Panc1 (cell line): ENCODE measurements around the gene LCN6. TPM values are rescaled to one million over a fixed set of nuclear protein-coding genes. Genes with fewer than 3 reads are reported as not detected.
A peak's percentile ranks its signal among the peaks of the same experiment; 100 is the strongest.

ENCODE experiments used
- ATAC-seq: fragments of 200-7000 bp; cut with Tn5 transposase; 2 replicates; pipeline ENCODE4 v1.9.1; 2020; ENCODE audit warnings: mild to moderate bottlenecking, moderate library complexity
- BruUV-seq: library from RNA; stranded (reverse); fragments of 400-500 nt; replicated peaks from 2 replicates; lab custom pipeline; 2021; lab: Mats Ljungman, UMichigan
- CTCF ChIA-PET: fragments of 300-600 bp; sonication (Branson Sonifier 250); formaldehyde crosslinking; loops from one replicate; lab custom pipeline; 2022; ENCODE audit warnings: antibody characterized with exemption; lab: Charles Lee
- POLR2A ChIA-PET: fragments of 300-600 bp; sonication (Branson Sonifier 250); formaldehyde crosslinking; loops from one replicate; lab custom pipeline; 2022; ENCODE audit warnings: antibody characterized with exemption; lab: Charles Lee
- DNase-seq: peaks from one replicate; pipeline ENCODE4 v3.0.0-alpha.2; 2010; ENCODE audit warnings: low read depth, low spot score
- H3K27ac ChIP-seq: 2 replicates; pipeline ENCODE4 v1.5.1; 2011; ENCODE audit warnings: mild to moderate bottlenecking, low read length, inconsistent platforms
- H3K27me3 ChIP-seq: fragments of 200-500 bp; sonication (Bioruptor generic); 2 replicates; pipeline ENCODE4 v1.6.0; 2014; ENCODE audit warnings: low read length, inconsistent platforms; ENCODE audit not compliant: control insufficient read depth, insufficient read depth
- H3K36me3 ChIP-seq: fragments of 200-500 bp; sonication (Bioruptor generic); 2 replicates; pipeline ENCODE4 v1.5.1; 2014; ENCODE audit warnings: inconsistent platforms, mild to moderate bottlenecking, low read length, moderate library complexity; ENCODE audit not compliant: control insufficient read depth, insufficient read depth
- H3K4me1 ChIP-seq: 2 replicates; pipeline ENCODE4 v1.5.1; 2011; ENCODE audit warnings: inconsistent platforms, mild to moderate bottlenecking, low read length, moderate library complexity; ENCODE audit not compliant: control insufficient read depth, insufficient read depth
- H3K4me3 ChIP-seq, 2 experiments: 2 replicates each; pipeline ENCODE4 v1.5.1; 2011 to 2012; ENCODE audit warnings: low read depth in 2 of 2, low read length in 2 of 2, mild to moderate bottlenecking in 2 of 2, inconsistent platforms in 1 of 2, moderate library complexity in 1 of 2
- H3K9me3 ChIP-seq: fragments of 200-500 bp; sonication (Bioruptor generic); 2 replicates; pipeline ENCODE4 v1.5.1; 2014; ENCODE audit warnings: low read depth, mild to moderate bottlenecking, inconsistent platforms, low read length, moderate library complexity; ENCODE audit not compliant: control insufficient read depth, insufficient read depth
- POLR2AphosphoS5 ChIP-seq: IDR thresholded peaks from 2 replicates; pipeline ENCODE4 v1.6.1; 2012; ENCODE audit warnings: mild to moderate bottlenecking, low read depth, low read length, moderate library complexity
- SIN3A ChIP-seq: IDR thresholded peaks from 2 replicates; pipeline ENCODE4 v1.6.1; 2012; ENCODE audit warnings: low read depth, mild to moderate bottlenecking, low read length, moderate library complexity, borderline replicate concordance; ENCODE audit not compliant: insufficient read depth
- TCF7L2 ChIP-seq: IDR thresholded peaks from 2 replicates; pipeline ENCODE4 v1.6.1; 2011; ENCODE audit warnings: mild to moderate bottlenecking, low read depth, low read length, inconsistent platforms
- in situ Hi-C: cut with HindIII; loops from 2 replicates; pipeline ENCODE4 v1.10.0; 2016; ENCODE audit warnings: low sequenced_read_pairs, low pct_unique_long_range_greater_than_20kb
- intact Hi-C: fragments of 100-400 bp; cut with micrococcal nuclease; formaldehyde crosslinking; loops from one replicate; pipeline ENCODE4 v1.10.0; 2022; ENCODE audit not compliant: unreplicated experiment
- total RNA-seq: library from RNA; stranded (reverse); gene quantifications from one replicate; pipeline ENCODE4 v1.2.1, GENCODE V29; 2021; ENCODE audit not compliant: unreplicated experiment
- TF ChIP-seq, protein P1 (sequence below): fragments of 450-650 bp; IDR thresholded peaks from 2 replicates; pipeline ENCODE4 v1.5.1; 2017; ENCODE audit warnings: mild to moderate bottlenecking
- TF ChIP-seq, protein P2 (sequence below), 2 experiments: IDR thresholded peaks; 2 replicates each; pipeline ENCODE4 v1.6.1; 2011 to 2012; ENCODE audit warnings: low read depth in 2 of 2, control low read depth in 1 of 2, low read length in 1 of 2, mild to moderate bottlenecking in 1 of 2, moderate library complexity in 1 of 2; ENCODE audit not compliant: insufficient read depth in 1 of 2

LCN6 gene
- total RNA-seq, 1 experiment from 2014 or later = not detected

GRCh38 chr9:136729144-136729543 lies 19.2 kb downstream of the LCN6 start:
- ChIA-PET CTCF (no interaction called here), POLR2A (no interaction called here)
- TF ChIP-seq TCF7L2 = no peak
- TF ChIP-seq SIN3A = no peak
- no TSS peak for BruUV-seq
- Histone ChIP-seq H3K4me3 (peak overlapping the region; percentile 92 to 96), H3K27me3 (no peaks in the 10 kb centered on the region), H3K9me3 (no peaks in the 10 kb centered on the region), H3K4me1 (peaks cover 21% of the 10 kb centered on the region), H3K36me3 (peaks cover 14% of the 10 kb centered on the region), H3K27ac (peak overlapping the region; percentile 74)
- intact Hi-C loops = no loop called here
- DNase-seq (no peak), ATAC-seq (peak; percentile 37; the same call in 1 of the 2 replicates)
- in situ Hi-C loops = no loop called here

- BruUV-seq = no TSS peak
- ChIA-PET POLR2A (no interaction called here), CTCF (no interaction called here)
- no peaks in the 10 kb centered on the region for H3K9me3 ChIP-seq
- no peaks in the 10 kb centered on the region for H3K27me3 ChIP-seq
- DNase-seq = no peak
- peaks cover 14% of the 10 kb centered on the region for H3K36me3 ChIP-seq
- ATAC-seq = peak; percentile 48
- in situ Hi-C loops = no loop called here
- H3K4me1 ChIP-seq = peaks cover 26% of the 10 kb centered on the region
- intact Hi-C loops = no loop called here
- H3K4me3 ChIP-seq = peak overlapping the region; percentile 92 to 96
- peak overlapping the region; percentile 74 for H3K27ac ChIP-seq
- TF ChIP-seq TCF7L2 (no peak), SIN3A (no peak), POLR2AphosphoS5 (no peak)
- TF ChIP-seq, protein P1, sequence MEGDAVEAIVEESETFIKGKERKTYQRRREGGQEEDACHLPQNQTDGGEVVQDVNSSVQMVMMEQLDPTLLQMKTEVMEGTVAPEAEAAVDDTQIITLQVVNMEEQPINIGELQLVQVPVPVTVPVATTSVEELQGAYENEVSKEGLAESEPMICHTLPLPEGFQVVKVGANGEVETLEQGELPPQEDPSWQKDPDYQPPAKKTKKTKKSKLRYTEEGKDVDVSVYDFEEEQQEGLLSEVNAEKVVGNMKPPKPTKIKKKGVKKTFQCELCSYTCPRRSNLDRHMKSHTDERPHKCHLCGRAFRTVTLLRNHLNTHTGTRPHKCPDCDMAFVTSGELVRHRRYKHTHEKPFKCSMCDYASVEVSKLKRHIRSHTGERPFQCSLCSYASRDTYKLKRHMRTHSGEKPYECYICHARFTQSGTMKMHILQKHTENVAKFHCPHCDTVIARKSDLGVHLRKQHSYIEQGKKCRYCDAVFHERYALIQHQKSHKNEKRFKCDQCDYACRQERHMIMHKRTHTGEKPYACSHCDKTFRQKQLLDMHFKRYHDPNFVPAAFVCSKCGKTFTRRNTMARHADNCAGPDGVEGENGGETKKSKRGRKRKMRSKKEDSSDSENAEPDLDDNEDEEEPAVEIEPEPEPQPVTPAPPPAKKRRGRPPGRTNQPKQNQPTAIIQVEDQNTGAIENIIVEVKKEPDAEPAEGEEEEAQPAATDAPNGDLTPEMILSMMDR = no peak
- TF ChIP-seq, protein P2, sequence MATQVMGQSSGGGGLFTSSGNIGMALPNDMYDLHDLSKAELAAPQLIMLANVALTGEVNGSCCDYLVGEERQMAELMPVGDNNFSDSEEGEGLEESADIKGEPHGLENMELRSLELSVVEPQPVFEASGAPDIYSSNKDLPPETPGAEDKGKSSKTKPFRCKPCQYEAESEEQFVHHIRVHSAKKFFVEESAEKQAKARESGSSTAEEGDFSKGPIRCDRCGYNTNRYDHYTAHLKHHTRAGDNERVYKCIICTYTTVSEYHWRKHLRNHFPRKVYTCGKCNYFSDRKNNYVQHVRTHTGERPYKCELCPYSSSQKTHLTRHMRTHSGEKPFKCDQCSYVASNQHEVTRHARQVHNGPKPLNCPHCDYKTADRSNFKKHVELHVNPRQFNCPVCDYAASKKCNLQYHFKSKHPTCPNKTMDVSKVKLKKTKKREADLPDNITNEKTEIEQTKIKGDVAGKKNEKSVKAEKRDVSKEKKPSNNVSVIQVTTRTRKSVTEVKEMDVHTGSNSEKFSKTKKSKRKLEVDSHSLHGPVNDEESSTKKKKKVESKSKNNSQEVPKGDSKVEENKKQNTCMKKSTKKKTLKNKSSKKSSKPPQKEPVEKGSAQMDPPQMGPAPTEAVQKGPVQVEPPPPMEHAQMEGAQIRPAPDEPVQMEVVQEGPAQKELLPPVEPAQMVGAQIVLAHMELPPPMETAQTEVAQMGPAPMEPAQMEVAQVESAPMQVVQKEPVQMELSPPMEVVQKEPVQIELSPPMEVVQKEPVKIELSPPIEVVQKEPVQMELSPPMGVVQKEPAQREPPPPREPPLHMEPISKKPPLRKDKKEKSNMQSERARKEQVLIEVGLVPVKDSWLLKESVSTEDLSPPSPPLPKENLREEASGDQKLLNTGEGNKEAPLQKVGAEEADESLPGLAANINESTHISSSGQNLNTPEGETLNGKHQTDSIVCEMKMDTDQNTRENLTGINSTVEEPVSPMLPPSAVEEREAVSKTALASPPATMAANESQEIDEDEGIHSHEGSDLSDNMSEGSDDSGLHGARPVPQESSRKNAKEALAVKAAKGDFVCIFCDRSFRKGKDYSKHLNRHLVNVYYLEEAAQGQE (IDR thresholded peaks at IDR 0.05; ENCODE audit: insufficient read depth in 1 of 2, low read depth in 2 of 2, low read length in 1 of 2) = no peak
These were observed 19.7 kb downstream of the LCN6 start for GRCh38 chr9:136728548-136729123.

DNA sequence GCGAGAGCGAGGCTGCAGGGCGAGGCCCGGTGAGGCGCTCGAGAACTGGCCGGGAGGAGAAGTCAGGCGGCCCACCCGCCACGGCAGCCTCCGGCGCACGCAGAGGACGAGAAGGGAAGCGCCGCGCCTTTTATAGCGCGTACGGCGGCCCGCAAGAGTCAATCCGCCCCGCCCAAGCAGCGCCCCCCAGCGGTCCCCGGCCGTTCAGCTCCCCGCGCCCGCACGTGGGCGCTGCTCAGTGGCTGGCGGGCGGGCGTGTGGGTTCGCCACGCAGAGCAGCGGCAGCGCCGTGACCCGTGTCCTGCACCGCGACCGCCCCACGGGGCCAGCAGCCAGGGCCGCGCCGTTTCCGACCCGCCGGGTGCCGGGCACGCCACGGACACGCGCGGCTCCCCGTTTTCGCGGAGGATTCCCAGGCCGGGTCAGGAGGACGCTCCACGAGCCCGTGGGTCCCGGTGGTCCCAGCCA lies 20.2 kb downstream of the LCN6 start:
- no peaks in the 10 kb centered on the region for H3K27me3 ChIP-seq
- H3K9me3 ChIP-seq = no peaks in the 10 kb centered on the region
- TF ChIP-seq, protein P1 = peak; percentile 93
- TF ChIP-seq TCF7L2 (no peak; the same call in 1 of the 2 replicates), SIN3A (0 out of 2 replicates have a peak, but pooled peaks have one; percentile 66), POLR2AphosphoS5 (peak; percentile 98)
- TF ChIP-seq, protein P2 (IDR thresholded peaks at IDR 0.05; ENCODE audit: insufficient read depth in 1 of 2, low read depth in 2 of 2, low read length in 1 of 2) = 0 out of 4 replicates have a peak, but pooled peaks of 1 of the 2 experiments have one; percentile 35
- BruUV-seq = no TSS peak
- in situ Hi-C loops (no loop called here), intact Hi-C loops (no loop called here)
- H3K4me3 ChIP-seq = peak overlapping the region; percentile 92 to 96
- peak; percentile 65 for ATAC-seq
- H3K27ac ChIP-seq = peak overlapping the region; percentile 93
- ChIA-PET CTCF (no interaction called here), POLR2A (no interaction called here)
- peaks cover 14% of the 10 kb centered on the region for H3K36me3 ChIP-seq
- DNase-seq = peak; percentile 20
- H3K4me1 ChIP-seq = peaks cover 31% of the 10 kb centered on the region
